GM19328 (cell line): Measurements from ENCODE around the gene TXNDC8.
"Not testable (repeated sequence)": the region's sequence is repeated elsewhere in the genome, so short reads cannot be mapped to it uniquely, and the experiment has no call there.

ENCODE experiments used
- ATAC-seq: cut with Tn5 transposase; IDR thresholded peaks from one replicate; pipeline ENCODE4 v1.9.1; 2021; ENCODE audit warnings: mild to moderate bottlenecking, moderate library complexity; ENCODE audit not compliant: unreplicated experiment

TXNDC8 gene

DNA sequence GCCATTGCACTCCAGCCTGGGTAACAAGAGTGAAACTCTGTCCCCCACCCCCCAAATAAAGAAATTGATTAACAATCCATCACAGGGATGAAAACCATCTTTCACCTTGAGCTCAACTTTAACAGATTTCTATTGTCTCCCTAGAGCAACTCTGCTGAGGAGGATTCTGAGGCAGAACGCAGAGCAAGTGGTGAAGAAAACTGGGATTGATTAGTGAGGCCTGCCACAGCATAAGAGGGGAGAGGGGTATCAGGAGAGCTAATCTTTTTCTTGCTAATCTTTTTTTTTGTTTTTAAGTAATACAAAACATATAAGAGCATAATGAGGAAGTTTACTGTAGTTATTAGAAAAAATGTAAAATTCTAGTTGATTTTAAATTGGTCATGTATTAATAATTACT, 8.9 kb downstream of the TXNDC8 start:
- no peak for ATAC-seq

DNA sequence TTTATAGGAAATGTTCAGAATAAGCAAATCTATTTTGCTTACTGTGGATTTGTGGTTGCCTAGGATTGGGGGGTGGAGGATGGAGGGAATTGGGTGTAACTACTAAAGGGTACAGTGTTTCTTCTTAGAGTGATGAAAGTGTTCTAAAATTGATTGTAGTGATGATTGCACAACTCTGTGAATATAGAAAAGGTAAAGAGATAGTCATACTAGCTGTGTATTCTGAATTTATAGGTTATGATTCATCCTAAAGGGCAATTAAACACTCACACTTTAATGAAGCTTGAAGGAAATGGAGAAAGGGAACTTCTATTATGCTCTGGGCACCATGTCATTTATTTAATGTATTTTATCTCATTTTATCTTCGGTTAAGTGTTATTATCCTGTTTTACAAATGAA, 9.9 kb downstream of the TXNDC8 start:
- ATAC-seq = no peak

DNA sequence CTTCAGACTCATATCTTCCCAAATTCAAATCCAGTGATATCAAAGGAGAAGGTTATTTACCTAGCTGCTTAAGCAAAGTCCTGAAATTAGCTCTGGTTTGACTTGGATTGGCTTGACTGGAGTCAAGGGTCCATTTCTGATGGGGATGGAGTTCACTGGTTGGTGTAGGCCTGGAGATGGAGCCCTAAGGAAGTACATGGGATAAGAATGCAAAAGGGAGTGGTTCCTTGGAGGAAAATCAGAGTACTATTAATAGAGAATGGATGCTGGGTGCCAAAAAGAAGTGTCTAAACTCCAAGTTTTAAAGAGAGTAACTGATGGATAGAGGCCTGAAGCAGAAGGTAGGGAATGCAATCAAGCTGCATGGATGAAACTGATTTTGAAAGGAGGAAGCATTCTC, 13.8 kb downstream of the TXNDC8 start:
- no peak for ATAC-seq

DNA sequence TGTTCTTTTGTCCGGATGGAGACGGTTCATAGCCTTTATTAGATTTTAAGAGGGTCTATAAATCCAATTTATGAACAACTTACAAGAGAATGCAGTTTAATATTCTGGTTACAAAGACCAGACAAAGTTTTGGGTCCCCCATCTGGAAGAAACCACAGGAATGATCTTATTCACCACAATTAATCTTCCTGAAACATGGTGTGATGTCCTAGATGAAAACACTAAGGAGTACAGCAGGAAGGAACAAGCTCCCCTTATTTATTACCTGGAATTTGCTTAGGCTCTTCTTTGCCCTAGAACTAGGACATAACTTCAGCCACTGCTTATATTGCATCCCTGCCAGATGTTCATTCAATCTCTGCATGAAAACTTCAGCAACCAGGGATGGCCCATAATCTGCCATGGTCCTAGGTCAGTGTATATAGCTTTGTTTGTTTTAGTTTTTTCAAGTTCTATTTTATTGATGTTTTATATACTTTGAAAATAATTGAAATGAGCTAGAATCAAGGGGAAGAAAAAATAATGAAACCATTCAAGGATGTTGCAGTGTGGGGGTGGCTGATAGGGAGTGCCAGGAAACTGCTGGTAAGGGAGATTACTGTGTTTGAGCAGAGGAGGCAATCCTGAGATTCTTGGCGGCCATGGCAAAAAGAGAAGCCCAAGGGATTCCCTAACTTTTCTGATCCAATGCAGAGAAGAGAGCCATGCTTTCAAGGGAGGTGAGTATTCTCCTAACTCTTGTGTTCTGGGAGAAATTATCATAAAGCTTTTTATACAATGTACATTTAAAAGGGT, 16.8 kb downstream of the TXNDC8 start:
- no peak for ATAC-seq

DNA sequence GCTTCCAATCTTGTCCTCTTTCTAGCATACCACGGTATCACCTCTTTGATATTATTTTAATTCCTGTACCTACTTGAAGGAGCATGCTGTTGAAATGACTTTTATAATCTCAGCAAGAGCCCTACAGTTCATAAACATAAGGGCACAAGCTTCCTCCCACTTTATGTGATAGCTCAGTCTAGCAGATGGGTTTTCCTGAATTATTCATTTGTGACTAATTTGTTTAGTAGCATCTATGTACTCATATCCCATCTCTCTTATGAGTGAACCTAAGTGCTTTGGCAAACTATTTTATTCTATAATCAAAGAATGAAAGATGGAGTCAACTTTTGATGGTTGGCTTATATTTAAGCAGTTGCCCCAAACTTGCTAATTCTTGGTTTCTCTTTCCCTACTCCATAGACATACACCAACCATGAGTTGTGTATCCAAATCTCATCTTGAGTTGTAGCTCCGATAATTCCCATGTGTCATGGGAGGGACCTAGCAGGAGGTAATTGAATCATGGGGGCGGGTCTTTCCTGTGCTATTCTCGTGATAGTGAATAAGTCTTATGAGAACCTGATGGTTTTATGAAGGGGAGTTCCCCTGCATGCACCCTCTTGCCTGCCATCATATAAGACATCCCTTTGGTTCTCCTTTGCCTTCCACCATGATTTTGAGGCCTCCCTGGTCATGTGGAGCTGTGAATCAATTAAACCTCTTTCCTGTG, 17.7 kb downstream of the TXNDC8 start:
- ATAC-seq = no peak

DNA sequence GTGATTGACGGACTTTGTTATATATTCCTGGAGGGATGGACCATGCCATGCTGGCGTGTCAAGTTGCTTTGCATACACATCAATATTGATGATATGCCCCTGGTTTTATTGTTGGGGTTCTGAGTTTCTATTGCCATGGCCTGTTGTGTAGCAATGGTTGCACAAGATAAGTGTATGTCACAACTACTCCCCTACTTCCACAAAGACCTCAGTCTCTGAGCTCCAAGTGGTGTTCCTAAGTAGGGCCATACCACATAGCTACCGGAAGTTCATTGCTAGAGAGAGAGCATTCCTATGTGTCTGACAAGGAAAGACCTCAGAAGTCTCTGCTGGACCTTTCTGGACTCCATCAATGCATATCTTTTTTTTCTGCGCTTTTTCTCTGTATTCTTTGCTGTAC, 19.8 kb downstream of the TXNDC8 start:
- ATAC-seq = no peak

DNA sequence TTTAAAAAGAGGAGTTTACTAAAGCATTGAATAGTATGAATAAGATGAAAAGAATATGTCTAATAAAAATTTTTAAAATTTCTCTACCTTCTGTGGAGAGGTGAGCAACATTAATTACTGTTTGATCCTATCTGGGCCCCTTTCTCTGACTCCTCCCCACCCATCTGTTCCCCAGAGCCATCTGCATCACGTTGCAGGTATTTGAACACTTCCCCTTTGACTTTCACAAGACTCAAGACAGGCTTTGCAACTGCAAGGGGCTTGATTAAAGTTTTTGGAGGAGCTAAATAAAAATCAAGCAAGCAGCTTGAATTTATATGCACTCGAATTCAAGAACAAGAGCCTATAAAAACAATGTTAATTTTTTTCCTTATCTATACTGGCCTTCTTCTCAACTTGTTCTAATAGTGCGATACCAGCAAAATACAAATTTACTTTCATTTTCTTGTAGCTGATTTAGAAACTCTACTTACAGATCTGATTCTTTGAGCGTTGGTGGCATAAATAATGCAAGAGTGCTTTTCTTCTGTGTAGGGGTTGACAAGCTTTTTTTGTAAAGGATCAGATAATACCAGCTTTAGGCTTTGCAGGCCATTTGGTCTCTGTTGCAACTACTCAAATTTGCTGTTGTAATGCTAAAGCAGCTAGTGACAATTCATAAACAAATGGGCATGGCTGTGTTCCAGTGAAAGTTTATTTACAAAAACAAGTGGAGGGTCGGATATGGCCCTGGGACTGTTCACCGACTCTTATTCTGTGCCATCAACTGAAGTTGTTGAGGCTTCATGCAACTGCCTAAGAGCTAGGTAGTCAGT, 21.2 kb downstream of the TXNDC8 start:
- peak; percentile 96 for ATAC-seq

DNA sequence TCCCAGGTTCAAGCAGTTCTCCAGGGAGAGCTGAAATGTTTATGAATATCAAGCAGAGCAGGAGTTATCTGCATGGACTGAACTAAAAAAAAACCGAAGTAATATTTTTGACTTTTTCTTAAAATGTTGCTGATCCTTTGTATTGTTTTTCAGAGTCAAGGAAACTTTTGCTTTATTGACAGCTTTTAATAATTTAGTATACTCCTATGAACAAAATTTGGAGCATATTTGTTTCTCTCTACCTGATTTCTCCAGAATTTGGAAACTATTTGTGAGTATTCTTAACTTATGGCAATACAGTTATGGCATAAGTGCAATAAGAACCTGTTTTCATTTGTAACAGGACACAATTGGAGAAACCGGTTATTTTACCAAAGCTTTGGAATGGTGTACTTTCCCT, 25.7 kb downstream of the TXNDC8 start:
- not testable (repeated sequence) for ATAC-seq

DNA sequence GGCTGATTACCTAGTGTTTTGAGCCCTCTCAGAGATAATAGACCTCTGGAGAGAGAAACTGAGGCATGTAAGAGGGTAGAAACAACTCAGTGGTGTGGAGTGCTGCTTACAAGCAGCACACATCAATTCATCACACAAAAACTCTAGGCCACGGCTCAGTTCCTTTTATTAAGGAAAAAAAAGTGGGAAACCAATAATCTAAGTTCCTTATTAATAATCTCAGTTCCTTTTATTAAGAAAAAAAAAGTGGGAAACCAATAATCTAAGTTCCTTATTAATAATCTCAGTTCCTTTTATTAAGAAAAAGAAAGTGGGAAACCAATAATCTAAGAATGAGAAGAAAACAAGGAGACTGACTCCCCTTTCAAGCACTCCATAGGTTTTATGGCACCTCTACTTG, 28.0 kb downstream of the TXNDC8 start:
- no peak for ATAC-seq

DNA sequence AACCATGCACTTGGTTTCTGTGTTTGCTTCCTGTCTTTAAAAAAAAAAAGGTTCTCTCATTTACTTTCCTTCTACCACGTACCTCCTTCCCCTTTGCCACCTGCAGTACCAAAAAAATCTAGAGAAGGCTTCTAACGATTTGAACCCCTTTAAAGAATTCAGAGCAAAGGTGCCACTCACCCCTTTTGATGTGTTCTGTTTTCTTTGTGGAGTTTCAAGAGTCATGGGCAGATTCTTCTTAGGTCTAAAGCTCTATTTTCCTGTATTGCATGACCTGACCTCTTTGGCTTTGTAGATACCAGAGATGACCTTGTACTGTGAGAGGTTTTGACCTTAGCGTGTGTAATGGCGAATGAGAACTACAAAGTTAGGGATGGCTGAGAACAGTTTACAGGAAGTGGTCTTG, 29.0 kb downstream of the TXNDC8 start:
- no peak for ATAC-seq

DNA sequence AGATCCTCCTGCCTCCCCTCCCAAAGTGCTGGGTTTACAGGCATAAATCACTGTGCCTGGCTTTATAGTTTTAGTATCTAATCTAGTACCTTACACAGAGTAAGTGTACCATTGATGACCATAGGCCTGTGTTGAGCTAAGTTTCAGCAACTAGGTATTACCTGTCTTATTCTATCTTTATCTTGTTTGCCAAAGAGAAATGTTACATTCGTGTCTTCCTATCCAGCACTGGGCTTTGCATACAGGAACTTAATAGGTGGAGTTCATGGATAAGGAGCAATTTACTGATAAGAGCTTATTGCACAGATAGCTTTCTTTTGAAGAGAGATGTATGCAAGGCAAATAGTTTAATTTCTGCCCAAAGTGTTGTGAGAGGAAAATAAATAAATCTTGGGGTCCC, 30.5 kb downstream of the TXNDC8 start:
- no peak for ATAC-seq

DNA sequence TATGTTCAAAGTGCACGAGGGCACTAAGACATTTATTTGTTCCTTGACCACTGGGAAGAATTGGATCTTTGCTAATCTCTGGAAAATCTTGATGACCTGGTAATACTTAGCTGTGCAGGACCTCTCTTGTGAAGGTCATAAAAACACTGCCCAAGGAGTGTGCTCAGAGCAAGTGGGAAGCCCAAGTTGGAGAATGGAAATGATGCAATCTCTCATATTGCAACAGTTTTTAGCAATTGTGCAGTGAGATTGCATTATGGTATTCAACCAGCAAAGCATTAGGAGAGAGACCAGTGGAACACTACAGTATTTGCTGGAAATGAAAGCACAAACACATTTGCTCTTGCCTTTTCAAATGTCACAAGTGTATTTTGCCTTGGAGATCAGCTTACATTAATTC, 34.5 kb downstream of the TXNDC8 start:
- no peak for ATAC-seq

DNA sequence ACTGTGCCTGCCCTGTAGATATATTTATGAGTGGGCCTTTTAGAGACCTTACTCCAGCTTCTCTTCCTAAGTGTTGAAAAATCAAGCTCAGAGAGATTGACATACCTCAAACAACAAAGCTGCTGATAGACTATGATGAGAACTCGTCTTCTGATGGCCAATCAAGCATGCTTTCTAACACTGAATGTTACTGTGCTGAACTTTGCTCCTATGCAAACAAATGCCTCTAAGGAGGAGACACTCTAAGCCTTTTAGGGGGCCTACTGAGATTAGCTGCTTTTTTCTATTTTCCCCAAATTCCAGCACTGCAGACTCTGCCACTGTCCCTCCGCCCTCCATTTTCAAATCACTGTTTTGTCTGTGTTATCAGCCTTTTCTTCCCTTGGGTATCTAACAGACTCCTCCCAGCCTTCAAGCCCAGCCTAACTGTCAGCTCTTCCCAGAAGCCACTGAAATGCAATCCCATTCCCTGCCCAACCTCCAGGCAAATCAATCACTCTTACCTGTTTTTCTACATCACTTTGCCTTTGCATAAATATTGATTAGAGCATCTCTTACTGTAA, 39.5 kb downstream of the TXNDC8 start:
- ATAC-seq = no peak

DNA sequence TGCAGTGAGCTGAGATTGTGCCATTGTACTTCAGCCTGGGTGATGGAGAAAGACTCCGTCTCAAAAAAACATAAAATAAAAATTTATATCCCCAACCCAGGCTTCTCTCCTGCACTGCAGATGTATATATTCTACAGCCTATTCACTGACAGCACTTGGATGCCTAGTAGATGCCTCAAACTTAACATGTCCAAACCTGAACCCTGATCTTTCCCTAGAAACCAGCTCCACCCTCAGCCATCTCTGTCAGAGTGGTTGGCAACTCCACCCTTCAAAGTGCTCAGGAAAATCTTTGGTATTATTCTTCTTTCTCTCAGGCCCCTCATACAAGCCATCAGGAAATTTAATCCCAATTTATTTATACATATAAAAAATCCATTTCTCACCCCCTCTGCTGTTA, 44.4 kb downstream of the TXNDC8 start:
- ATAC-seq = no peak

DNA sequence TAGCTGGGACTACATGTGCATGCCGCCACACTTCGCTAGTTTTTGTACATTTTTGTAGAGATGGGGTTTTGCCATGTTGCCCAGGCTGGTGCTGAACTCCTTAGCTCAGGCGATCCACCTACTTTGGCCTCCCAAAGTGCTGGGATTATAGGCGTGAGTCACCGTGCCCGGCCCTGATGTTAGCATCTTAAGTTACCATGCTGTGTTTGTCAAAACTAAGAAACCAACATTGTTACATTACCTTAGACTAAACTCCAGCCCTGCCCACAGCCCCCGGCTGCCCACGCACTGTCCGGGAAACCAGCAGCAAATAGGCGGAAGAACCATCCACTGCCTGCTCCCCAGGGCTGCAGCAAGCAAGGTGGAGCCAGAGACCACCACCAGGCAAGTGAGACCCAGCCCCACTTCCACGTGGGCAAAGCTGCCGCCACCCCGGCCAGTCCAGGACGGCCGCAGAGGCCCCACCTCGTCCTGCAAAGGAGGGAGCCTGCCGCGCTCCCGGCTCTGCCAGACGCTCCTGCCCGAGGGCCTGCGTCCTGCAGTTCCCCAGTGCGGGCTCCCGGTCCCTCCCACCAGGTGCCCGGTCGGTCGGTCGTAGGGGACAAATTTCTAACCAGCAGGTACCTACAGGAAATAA, 45.6 kb downstream of the TXNDC8 start:
- ATAC-seq = no peak

DNA sequence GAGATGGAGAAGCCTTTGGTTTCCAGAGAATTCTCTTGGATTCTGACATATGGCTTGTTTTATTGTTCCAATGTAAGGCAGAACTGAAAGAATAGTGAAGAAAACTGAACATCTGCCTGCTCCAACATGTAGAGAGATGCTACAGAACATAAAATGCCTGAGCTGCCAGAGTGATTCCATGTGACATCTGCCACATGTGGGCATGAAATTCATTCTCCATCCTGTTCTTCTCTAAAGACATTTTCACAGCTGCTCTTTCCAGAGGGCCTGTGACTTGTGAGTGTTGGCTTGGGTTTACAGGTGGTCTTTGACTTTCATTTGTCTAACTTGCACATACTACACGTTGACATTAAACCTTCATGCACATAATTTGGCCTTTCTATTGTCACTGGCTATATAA, 47.7 kb downstream of the TXNDC8 start:
- ATAC-seq = no peak

DNA sequence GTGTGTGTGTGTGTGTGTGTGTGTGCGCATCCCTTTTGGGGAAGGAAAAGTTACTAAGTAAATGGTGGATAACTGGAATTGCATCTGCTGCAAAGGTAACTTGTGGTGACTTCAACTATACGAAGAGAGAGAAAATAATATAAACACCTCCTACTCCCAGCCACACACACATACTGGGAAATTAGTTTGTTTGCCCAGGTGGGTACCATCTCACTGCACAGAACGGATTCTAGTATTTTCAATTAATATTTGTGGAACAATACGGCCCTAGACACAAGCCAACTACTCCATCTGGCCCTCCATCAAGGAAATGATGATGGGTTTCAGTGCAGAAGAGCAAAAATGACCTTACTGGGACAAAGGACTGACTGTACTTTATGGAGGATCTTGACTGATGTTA, 49.2 kb downstream of the TXNDC8 start:
- no peak for ATAC-seq

DNA sequence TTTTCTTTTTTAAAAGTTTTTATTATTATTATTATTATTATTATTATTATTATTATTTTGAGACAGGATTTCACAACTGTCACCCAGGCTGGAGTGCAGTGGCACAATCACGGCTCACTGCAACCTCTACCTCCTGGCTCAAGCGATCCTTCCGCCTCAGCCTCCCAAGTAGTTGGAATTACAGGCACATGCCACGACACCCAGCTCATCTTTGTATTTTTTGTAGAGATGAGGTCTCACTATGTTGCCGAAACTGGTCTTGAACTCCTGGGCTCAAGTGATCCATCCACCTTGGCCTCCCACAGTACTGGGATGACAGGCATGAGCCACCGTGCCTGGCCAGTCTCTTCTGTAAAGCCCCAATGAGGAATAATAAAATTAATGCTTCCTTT, 50.4 kb downstream of the TXNDC8 start:
- ATAC-seq = no peak

DNA sequence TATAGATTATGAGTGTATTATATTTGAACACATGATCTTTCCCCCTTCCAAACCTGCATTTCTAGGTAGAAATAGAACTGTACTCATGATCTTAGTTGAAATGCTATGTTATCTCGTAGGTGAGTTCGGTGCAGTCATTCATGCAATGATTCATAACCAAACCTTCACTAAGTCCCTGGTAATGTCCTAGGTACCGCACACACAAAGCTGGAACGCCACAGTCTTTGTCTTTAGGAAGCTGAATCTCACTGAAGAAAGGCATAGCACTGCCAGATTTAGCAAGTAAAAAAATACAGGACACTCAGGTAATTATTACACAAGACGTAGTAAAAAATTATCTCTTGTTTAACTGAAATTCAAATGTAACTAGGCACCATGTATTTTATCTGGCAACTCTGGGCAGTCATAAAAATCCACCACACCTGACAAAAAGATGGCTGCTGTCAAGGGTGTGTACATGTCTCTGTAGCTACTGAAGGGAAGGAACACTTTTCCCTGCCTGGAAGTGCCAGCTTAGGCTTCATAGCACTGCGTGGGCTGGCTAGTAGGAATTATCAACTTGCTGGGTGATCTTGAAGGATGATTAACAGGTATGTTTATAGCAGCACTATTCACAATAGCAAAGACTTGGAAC, 53.3 kb downstream of the TXNDC8 start:
- no peak for ATAC-seq

DNA sequence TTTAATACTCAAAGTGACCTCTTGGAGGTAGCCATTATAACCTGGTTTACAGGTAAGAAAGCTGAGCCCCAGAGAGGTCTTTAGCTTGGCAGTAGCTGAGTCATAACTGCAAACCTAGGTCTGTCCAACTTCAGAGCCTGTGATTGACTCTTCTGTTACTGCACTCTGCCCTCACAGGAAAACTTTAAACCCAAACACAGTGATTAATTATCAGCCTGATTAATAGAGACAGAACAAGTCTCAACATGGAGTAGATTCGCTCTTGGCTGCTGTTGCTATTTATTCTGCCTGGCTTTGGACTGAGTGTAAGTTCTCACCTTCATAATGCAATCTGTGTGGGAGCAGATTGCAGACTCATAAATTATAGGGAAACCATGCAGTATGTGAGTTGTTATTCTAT, 53.9 kb downstream of the TXNDC8 start:
- ATAC-seq = no peak

DNA sequence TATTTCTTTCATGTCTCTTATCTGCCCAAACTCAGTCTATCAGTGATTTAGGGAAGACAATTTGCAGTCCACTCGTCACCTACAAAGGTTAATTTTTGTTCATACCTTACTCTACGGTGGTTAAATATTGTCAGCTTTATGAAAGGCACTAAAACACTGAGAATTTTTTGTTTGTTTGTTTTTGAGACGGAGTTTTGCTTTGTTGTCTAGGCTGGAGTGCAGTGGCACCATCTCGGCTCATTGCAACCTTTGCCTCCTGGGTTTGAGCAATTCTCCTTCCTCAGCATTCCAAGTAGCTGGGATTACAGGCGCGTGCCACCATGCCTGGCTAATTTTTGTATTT, 55.0 kb downstream of the TXNDC8 start:
- ATAC-seq = no peak
